NCI-H1436 treated with DMSO at 0.1 percent for 48 hours (cell line): ENCODE measurements around the gene RNF212B.
A peak's percentile ranks its signal among the peaks of the same experiment; 100 is the strongest.
"Not testable (repeated sequence)": the region's sequence is repeated elsewhere in the genome, so short reads cannot be mapped to it uniquely, and the experiment has no call there.

Experiments
- DNase-seq: peaks from one replicate; lab custom pipeline; 2025; lab: John Stamatoyannopoulos, UW

RNF212B gene

GRCh38 chr14:23237772-23238594 is at the start of gene RNF212B:
TSS of gene RNF212B (plus strand) at chr14:23237936. CDS start at chr14:23240346, 2,410 bp downstream.
- DNase-seq = peak; percentile 0

- DNase-seq = no peak
Measured at GRCh38 chr14:23193432-23193831, 44.3 kb upstream of the RNF212B start.

GRCh38 chr14:23195552-23196101 is 42.1 kb upstream of the RNF212B start:
- DNase-seq = no peak

- DNase-seq = not testable (repeated sequence)
Measured at GRCh38 chr14:23196487-23196886, 41.2 kb upstream of the RNF212B start.

GRCh38 chr14:23199141-23199540 is 38.6 kb upstream of the RNF212B start:
- not testable (repeated sequence) for DNase-seq

GRCh38 chr14:23202001-23202400 is 35.7 kb upstream of the RNF212B start:
- DNase-seq = no peak

GRCh38 chr14:23206422-23207145 is 31.2 kb upstream of the RNF212B start:
- no peak for DNase-seq

GRCh38 chr14:23207146-23207540 is 30.6 kb upstream of the RNF212B start:
- DNase-seq = no peak

- no peak for DNase-seq
Measured at GRCh38 chr14:23208324-23208723, 29.4 kb upstream of the RNF212B start.

- no peak for DNase-seq
Measured at GRCh38 chr14:23209651-23210423, 27.9 kb upstream of the RNF212B start.

- DNase-seq = no peak
Measured at GRCh38 chr14:23215421-23215820, 22.3 kb upstream of the RNF212B start.

GRCh38 chr14:23217032-23218020 is 20.4 kb upstream of the RNF212B start:
- no peak for DNase-seq

GRCh38 chr14:23219075-23219474 is 18.7 kb upstream of the RNF212B start:
- DNase-seq = no peak

GRCh38 chr14:23224958-23225357 is 12.8 kb upstream of the RNF212B start:
- not testable (repeated sequence) for DNase-seq

- DNase-seq = no peak
Measured at GRCh38 chr14:23227566-23227965, 10.2 kb upstream of the RNF212B start.

- no peak for DNase-seq
Measured at GRCh38 chr14:23228812-23229211, 8.9 kb upstream of the RNF212B start.

- not testable (repeated sequence) for DNase-seq
Measured at GRCh38 chr14:23232241-23232808, 5.4 kb upstream of the RNF212B start.

- DNase-seq = no peak
Measured at GRCh38 chr14:23240661-23241060, 2.9 kb downstream of the RNF212B start.

- DNase-seq = not testable (repeated sequence)
Measured at GRCh38 chr14:23241061-23241715, 3.5 kb downstream of the RNF212B start.

GRCh38 chr14:23242076-23242475 is 4.3 kb downstream of the RNF212B start:
- no peak for DNase-seq
